K562 (cell line): ENCODE measurements around the gene CSNK1G1. TPM values are rescaled to one million over a fixed set of nuclear protein-coding genes. Genes with fewer than 3 reads are reported as not detected.

Source experiments
- CHD1 ChIP-seq: fragments of 200-600 bp; sonication (generic); IDR thresholded peaks from one replicate; pipeline ENCODE4 v1.6.1; 2012; ENCODE audit warnings: mild to moderate bottlenecking, moderate library complexity, low read length, inconsistent platforms
- DDX20 ChIP-seq: fragments of 450-650 bp; IDR thresholded peaks from 2 replicates; pipeline ENCODE4 v1.6.1; 2016; ENCODE audit warnings: missing genetic modification characterization, low read depth, mild to moderate bottlenecking, missing compliant biosample characterization, moderate library complexity
- E2F3 ChIP-seq: fragments of 250-450 bp; sonication (Bioruptor Pico); IDR thresholded peaks from 2 replicates; pipeline ENCODE4 v1.4.0; 2020; ENCODE audit warnings: mild to moderate bottlenecking
- ELF1 ChIP-seq: fragments of 200-800 bp; sonication (Bioruptor generic); IDR thresholded peaks from 2 replicates; pipeline ENCODE4 v1.6.1; 2016; ENCODE audit warnings: missing genetic modification characterization, missing compliant biosample characterization
- ETV1 ChIP-seq: fragments of 450-650 bp; conservative IDR thresholded peaks from 2 replicates; pipeline ENCODE4 v1.6.1; 2016; ENCODE audit warnings: missing genetic modification characterization, control low read depth, low read depth, missing compliant biosample characterization
- HNRNPLL ChIP-seq: fragments of 200-400 bp; formaldehyde crosslinking; IDR thresholded peaks from 2 replicates; pipeline ENCODE4 v1.6.1; 2017; ENCODE audit warnings: low read length, low read depth, mild to moderate bottlenecking; ENCODE audit not compliant: poor library complexity, severe bottlenecking
- JUND ChIP-seq, 2 experiments: IDR thresholded peaks; 2 replicates in 1 of 2; 3 replicates in 1 of 2; pipeline ENCODE4 v1.6.1; 2011; ENCODE audit warnings: borderline replicate concordance in 2 of 2, low read depth in 2 of 2, low read length in 2 of 2, improper control_type of control experiment in 1 of 2, missing biosample characterization in 1 of 2, missing genetic modification characterization in 1 of 2, missing genetic modification reagents in 1 of 2
- KDM2B ChIP-seq: fragments of 250-450 bp; sonication (Bioruptor Pico); IDR thresholded peaks from 2 replicates; pipeline ENCODE4 v1.8.0; 2021; ENCODE audit warnings: mild to moderate bottlenecking, moderate library complexity
- MCM5 ChIP-seq: fragments of 450-650 bp; IDR thresholded peaks from 2 replicates; pipeline ENCODE4 v1.6.1; 2016; ENCODE audit warnings: low read depth
- MTA1 ChIP-seq: fragments of 450-650 bp; IDR thresholded peaks from 2 replicates; pipeline ENCODE4 v1.6.1; 2017; ENCODE audit warnings: borderline replicate concordance
- POLR3A ChIP-seq: IDR thresholded peaks from 2 replicates; pipeline ENCODE4 v1.6.1; 2011; ENCODE audit warnings: borderline replicate concordance, mild to moderate bottlenecking, moderate library complexity; ENCODE audit not compliant: insufficient read length, insufficient read depth; ENCODE audit errors: extremely low read depth
- SMAD3 ChIP-seq: fragments of 450-650 bp; formaldehyde crosslinking; conservative IDR thresholded peaks from 2 replicates; pipeline ENCODE4 v1.4.0; 2020; ENCODE audit warnings: mild to moderate bottlenecking
- STAT5B ChIP-seq: fragments of 250-450 bp; sonication (Bioruptor Pico); IDR thresholded peaks from 2 replicates; pipeline ENCODE4 v1.8.0; 2021; ENCODE audit warnings: mild to moderate bottlenecking, inconsistent platforms
- THRAP3 ChIP-seq: fragments of 450-650 bp; IDR thresholded peaks from 2 replicates; pipeline ENCODE4 v1.6.1; 2016; ENCODE audit warnings: mild to moderate bottlenecking, inconsistent platforms, borderline replicate concordance
- ZBED1 ChIP-seq: IDR thresholded peaks from 2 replicates; pipeline ENCODE4 v1.6.1; 2014
- ZBTB1 ChIP-seq: sonication (generic); formaldehyde crosslinking; IDR thresholded peaks from 2 replicates; pipeline ENCODE4 v1.8.1; 2023; ENCODE audit warnings: missing genetic modification reagents, low read depth, mild to moderate bottlenecking, borderline replicate concordance
- ZNF175 ChIP-seq: fragments of 200-800 bp; sonication (Bioruptor generic); IDR thresholded peaks from 2 replicates; pipeline ENCODE4 v1.6.1; 2016; ENCODE audit warnings: low read depth, mild to moderate bottlenecking, missing genetic modification characterization, missing compliant biosample characterization
- ZNF263 ChIP-seq: sonication (generic); formaldehyde crosslinking; IDR thresholded peaks from 2 replicates; pipeline ENCODE4 v1.8.0; 2022; ENCODE audit warnings: mild to moderate bottlenecking, missing genetic modification reagents, borderline replicate concordance
- ZNF316 ChIP-seq: fragments of 450-650 bp; IDR thresholded peaks from 2 replicates; pipeline ENCODE4 v1.6.1; 2016
- ZNF431 ChIP-seq: sonication (generic); formaldehyde crosslinking; IDR thresholded peaks from 2 replicates; pipeline ENCODE4 v1.8.0; 2022; ENCODE audit warnings: mild to moderate bottlenecking, missing genetic modification reagents
- ZNF445 ChIP-seq: fragments of 250-450 bp; sonication (Bioruptor Pico); IDR thresholded peaks from 2 replicates; pipeline ENCODE4 v1.4.0; 2020; ENCODE audit warnings: low read depth, mild to moderate bottlenecking, moderate library complexity
- ZNF644 ChIP-seq: fragments of 200-800 bp; sonication (Bioruptor generic); IDR thresholded peaks from 2 replicates; pipeline ENCODE4 v1.6.1; 2016; ENCODE audit warnings: low read depth, missing genetic modification characterization, missing compliant biosample characterization
- ZNF77 ChIP-seq: fragments of 250-450 bp; sonication (Bioruptor Pico); IDR thresholded peaks from 2 replicates; pipeline ENCODE4 v1.5.0; 2020
- polyA plus RNA-seq, 8 experiments: library from polyadenylated mRNA; depleted of rRNA in 4 of 8; stranded (reverse) in 5 of 8; unstranded in 3 of 8; fragments of >200 nt; fragmentation: Nextera tagmentation in 2 of 8; fragmentation: Illumina TruSeq in 1 of 8; extraction: Ambion mirVana in 2 of 8; extraction: Trizol in 1 of 8; gene quantifications; 2 replicates each; pipeline versions ENCODE4 v1.2.1 to v1.2.3, GENCODE V29; 2011 to 2014; ENCODE audit warnings: inconsistent platforms in 1 of 8, missing spikeins in 1 of 8
- total RNA-seq, 7 experiments: library from RNA; depleted of rRNA in 6 of 7; stranded (reverse); fragments of >200 nt in 6 of 7; fragmentation: Illumina TruSeq in 2 of 7; extraction: Trizol in 2 of 7; gene quantifications; 2 replicates each; pipeline versions ENCODE4 v1.2.1 to v1.2.3, GENCODE V29; 2011 to 2021; ENCODE audit warnings: low replicate concordance in 1 of 7
- TF ChIP-seq, protein P1 (sequence below): fragments of 200-800 bp; sonication (Bioruptor generic); IDR thresholded peaks from 2 replicates; pipeline ENCODE4 v1.6.1; 2017; ENCODE audit warnings: missing genetic modification characterization, missing compliant biosample characterization
- TF ChIP-seq, protein P2 (sequence below): fragments of 450-650 bp; formaldehyde crosslinking; IDR thresholded peaks from 2 replicates; pipeline ENCODE4 v1.4.0; 2020; ENCODE audit warnings: mild to moderate bottlenecking, moderate library complexity

CSNK1G1 gene
- total and polyA plus RNA-seq, 9 of the 15 experiments (the other 6 are each of a cell fraction or from before 2014, with no cell fraction given), result 4.5 to 18.5 (median 9.5) TPM

DNA sequence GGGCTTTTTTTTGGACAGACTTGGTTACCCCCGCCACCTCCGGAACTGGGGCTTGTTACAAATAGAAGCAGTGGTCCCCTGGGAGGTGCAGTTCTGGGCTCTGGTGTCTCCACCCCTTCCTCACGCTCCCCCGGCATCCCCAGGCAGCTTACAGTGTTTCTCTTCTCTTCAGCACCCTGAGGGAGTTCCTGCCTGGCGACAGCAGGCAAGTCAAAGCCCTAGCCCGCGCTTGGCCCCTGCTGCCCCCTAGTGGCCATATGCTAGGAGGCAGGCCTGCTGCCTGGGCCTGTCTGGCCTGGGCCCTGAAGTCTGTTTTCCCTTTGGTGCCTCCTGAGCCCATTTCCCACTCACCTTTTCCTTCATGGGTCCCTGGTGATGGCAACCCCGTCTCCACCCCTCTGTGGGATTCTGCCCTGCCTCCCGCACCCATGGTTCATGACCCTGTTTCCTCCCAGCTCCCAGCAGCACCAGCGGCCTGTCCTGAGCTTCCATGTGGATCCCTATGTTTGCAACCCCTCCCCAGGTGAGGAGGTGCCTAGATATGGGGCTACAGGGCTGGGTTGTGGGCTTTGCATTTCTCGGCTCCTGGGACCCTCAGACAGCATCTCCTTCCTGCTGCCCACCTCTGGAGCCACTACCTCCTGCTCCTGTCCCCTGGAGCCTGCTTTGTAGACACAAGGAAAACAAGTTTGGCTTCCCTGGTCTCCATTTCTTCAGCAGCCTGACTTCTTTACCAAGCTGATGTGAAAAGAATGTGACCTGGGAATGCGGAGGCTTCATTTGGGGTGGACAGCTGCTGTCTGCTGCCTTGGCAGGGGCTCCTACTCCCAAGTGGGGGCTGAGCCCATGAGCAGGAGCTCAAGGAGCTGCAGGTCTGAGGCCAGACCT lies 202.2 kb downstream of the CSNK1G1 start (continued):
- TF ChIP-seq STAT5B, result no peak
- no peak for TF ChIP-seq DDX20 (tag)
- TF ChIP-seq HNRNPLL, result no peak
- no peak for TF ChIP-seq CHD1
- no peak for TF ChIP-seq MTA1
- TF ChIP-seq E2F3 (CRISPR knock-in tag), result no peak
- TF ChIP-seq SMAD3 (CRISPR knock-in tag), result 0 out of 2 replicates have a peak, but pooled peaks have one; percentile 26
- no peak for TF ChIP-seq ZNF263 (CRISPR knock-in tag)
- TF ChIP-seq, protein P1, sequence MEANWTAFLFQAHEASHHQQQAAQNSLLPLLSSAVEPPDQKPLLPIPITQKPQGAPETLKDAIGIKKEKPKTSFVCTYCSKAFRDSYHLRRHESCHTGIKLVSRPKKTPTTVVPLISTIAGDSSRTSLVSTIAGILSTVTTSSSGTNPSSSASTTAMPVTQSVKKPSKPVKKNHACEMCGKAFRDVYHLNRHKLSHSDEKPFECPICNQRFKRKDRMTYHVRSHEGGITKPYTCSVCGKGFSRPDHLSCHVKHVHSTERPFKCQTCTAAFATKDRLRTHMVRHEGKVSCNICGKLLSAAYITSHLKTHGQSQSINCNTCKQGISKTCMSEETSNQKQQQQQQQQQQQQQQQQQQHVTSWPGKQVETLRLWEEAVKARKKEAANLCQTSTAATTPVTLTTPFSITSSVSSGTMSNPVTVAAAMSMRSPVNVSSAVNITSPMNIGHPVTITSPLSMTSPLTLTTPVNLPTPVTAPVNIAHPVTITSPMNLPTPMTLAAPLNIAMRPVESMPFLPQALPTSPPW (CRISPR knock-in tag), result no peak
- TF ChIP-seq, protein P2, sequence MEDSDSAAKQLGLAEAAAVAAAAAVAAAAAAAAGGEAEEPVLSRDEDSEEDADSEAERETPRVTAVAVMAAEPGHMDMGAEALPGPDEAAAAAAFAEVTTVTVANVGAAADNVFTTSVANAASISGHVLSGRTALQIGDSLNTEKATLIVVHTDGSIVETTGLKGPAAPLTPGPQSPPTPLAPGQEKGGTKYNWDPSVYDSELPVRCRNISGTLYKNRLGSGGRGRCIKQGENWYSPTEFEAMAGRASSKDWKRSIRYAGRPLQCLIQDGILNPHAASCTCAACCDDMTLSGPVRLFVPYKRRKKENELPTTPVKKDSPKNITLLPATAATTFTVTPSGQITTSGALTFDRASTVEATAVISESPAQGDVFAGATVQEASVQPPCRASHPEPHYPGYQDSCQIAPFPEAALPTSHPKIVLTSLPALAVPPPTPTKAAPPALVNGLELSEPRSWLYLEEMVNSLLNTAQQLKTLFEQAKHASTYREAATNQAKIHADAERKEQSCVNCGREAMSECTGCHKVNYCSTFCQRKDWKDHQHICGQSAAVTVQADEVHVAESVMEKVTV (CRISPR knock-in tag), result 0 out of 2 replicates have a peak, but pooled peaks have one; percentile 32
- TF ChIP-seq ZNF316, result no peak
- peak; percentile 56; the same call in 1 of the 2 replicates for TF ChIP-seq JUND (IDR thresholded peaks at IDR 0.05; ENCODE audit: borderline replicate concordance, low read depth, low read length)
- peak; percentile 20; the same call in 1 of the 3 replicates for TF ChIP-seq JUND (tag; IDR thresholded peaks at IDR 0.05; ENCODE audit: borderline replicate concordance, low read depth, low read length)
- no peak for TF ChIP-seq ZNF445
- no peak for TF ChIP-seq THRAP3
- no peak for TF ChIP-seq ZNF175 (CRISPR knock-in tag)
- TF ChIP-seq ZNF77, result no peak
- TF ChIP-seq ZNF644 (tag), result no peak
- TF ChIP-seq KDM2B, result no peak
- TF ChIP-seq ZBTB1 (CRISPR knock-in tag), result no peak
- no peak for TF ChIP-seq MCM5
- TF ChIP-seq ZNF431 (CRISPR knock-in tag), result no peak
- peak; percentile 29; the same call in 1 of the 2 replicates for TF ChIP-seq ZBED1
- no peak for TF ChIP-seq ELF1 (tag)
- no peak for TF ChIP-seq POLR3A
- TF ChIP-seq ETV1 (tag), result no peak
